NCI-H1092 treated with DMSO at 0.1 percent for 48 hours (cell line): ENCODE measurements around the gene TAF4.
"Not testable (repeated sequence)": the region's sequence is repeated elsewhere in the genome, so short reads cannot be mapped to it uniquely, and the experiment has no call there.

ENCODE experiments used
- DNase-seq: peaks from one replicate; lab custom pipeline; 2025; lab: John Stamatoyannopoulos, UW

The TAF4 gene

GRCh38 chr20:61998343-61999121, 67.1 kb downstream of the TAF4 start:
- no peak for DNase-seq

- DNase-seq, result no peak
Measured at GRCh38 chr20:61997891-61998290, 67.8 kb downstream of the TAF4 start.

GRCh38 chr20:61997372-61997771, 68.3 kb downstream of the TAF4 start:
- DNase-seq, result no peak

- DNase-seq, result no peak
Measured at GRCh38 chr20:61994546-61994945, 71.1 kb downstream of the TAF4 start.

- DNase-seq, result no peak
Measured at GRCh38 chr20:61993058-61993457, 72.6 kb downstream of the TAF4 start.

- DNase-seq, result no peak
Measured at GRCh38 chr20:61991476-61991875, 74.2 kb downstream of the TAF4 start.

- DNase-seq, result no peak
Measured at GRCh38 chr20:61990484-61990883, 75.2 kb downstream of the TAF4 start.

- no peak for DNase-seq
Measured at GRCh38 chr20:61989741-61990140, 75.9 kb downstream of the TAF4 start.

- DNase-seq, result no peak
Measured at GRCh38 chr20:61988665-61989064, 77.0 kb downstream of the TAF4 start.

- DNase-seq, result no peak
Measured at GRCh38 chr20:61986762-61987321, 78.8 kb downstream of the TAF4 start.

- DNase-seq, result no peak
Measured at GRCh38 chr20:61985096-61985495, 80.6 kb downstream of the TAF4 start.

GRCh38 chr20:61984431-61984830, 81.2 kb downstream of the TAF4 start:
- DNase-seq, result not testable (repeated sequence)

GRCh38 chr20:61983965-61984364, 81.7 kb downstream of the TAF4 start:
- DNase-seq, result no peak

GRCh38 chr20:61982951-61983315, 82.7 kb downstream of the TAF4 start:
- no peak for DNase-seq

- no peak for DNase-seq
Measured at GRCh38 chr20:61982191-61982950, 83.3 kb downstream of the TAF4 start.

- not testable (repeated sequence) for DNase-seq
Measured at GRCh38 chr20:61981691-61982090, 84.0 kb downstream of the TAF4 start.

- no peak for DNase-seq
Measured at GRCh38 chr20:61980647-61981583, 84.8 kb downstream of the TAF4 start.

GRCh38 chr20:61979701-61980635, 85.7 kb downstream of the TAF4 start:
- DNase-seq, result no peak

GRCh38 chr20:61979090-61979489, 86.6 kb downstream of the TAF4 start:
- DNase-seq, result no peak

- DNase-seq, result no peak
Measured at GRCh38 chr20:61978491-61978890, 87.2 kb downstream of the TAF4 start.

- DNase-seq, result no peak
Measured at GRCh38 chr20:61977419-61977786, 88.3 kb downstream of the TAF4 start.
